ENCODE results near the gene RCSD1. TPM values are rescaled to one million over a fixed set of nuclear protein-coding genes. Genes with fewer than 3 reads are reported as not detected.

Gene RCSD1
- total and polyA plus RNA-seq, 12 donors = 3.3 to 15.4 (median 9.4) TPM

DNA sequence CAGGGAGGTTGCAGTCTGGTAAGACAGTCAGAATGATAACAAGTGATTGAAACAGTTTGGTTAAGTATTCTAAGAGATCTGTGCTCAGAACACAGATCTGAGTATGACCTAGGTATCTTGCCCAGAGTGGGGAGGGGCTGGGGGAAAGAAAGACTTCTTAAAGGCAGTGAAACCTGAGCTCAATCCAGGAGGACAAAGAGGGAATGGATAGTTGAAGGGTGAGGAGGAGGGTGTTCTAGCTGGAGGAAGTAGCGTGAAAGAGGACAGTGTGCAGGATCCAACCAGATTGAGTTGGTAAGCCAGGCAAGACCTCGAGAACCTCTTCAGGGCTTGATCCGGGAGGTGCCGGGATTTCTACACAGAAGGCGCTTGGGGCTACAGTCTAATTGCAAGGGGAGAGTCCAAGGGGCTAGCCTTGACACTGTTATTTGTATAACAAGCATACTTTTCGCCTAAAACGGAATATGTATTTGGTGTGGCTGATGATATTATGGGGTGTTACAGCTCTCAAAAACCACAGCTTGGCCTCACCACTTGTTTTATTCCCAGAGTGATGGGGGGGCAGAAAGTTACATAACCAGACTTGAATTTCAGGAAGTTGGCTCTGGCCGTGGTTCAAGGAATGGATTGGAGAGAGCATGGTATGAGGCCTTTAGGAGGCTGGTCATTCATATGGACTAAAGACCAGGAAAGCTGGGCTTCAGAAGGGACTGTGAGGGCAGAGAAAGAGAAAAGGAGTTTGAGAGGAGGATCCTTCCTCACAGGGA, 19.1 kb downstream of the RCSD1 start:
- Histone ChIP-seq H3K27ac (peak overlapping the region in 1 of 5 donors; percentile 38), H3K4me1 (replicated peaks in 1 of 2) (peaks cover 0 to 22% of the 10 kb centered on the region in 2 donors), H3K4me3 (no peak overlapping the region), H3K9me3 (replicated peaks in 1 of 3) (no peaks in the 10 kb centered on the region), H3K27me3 (no peaks in the 10 kb centered on the region), H3K36me3 (replicated peaks in 1 of 2) (no peaks in the 10 kb centered on the region)
- peak in 2 of 7 donors; percentile 45 to 53 for DNase-seq
- TF ChIP-seq, protein P1, sequence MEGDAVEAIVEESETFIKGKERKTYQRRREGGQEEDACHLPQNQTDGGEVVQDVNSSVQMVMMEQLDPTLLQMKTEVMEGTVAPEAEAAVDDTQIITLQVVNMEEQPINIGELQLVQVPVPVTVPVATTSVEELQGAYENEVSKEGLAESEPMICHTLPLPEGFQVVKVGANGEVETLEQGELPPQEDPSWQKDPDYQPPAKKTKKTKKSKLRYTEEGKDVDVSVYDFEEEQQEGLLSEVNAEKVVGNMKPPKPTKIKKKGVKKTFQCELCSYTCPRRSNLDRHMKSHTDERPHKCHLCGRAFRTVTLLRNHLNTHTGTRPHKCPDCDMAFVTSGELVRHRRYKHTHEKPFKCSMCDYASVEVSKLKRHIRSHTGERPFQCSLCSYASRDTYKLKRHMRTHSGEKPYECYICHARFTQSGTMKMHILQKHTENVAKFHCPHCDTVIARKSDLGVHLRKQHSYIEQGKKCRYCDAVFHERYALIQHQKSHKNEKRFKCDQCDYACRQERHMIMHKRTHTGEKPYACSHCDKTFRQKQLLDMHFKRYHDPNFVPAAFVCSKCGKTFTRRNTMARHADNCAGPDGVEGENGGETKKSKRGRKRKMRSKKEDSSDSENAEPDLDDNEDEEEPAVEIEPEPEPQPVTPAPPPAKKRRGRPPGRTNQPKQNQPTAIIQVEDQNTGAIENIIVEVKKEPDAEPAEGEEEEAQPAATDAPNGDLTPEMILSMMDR (IDR thresholded peaks at IDR 0.05) = no peak
- no peak for TF ChIP-seq POLR2A (IDR thresholded peaks at IDR 0.05)
- 76 to 88% (median 84%) methylated on average over 8 of the region's 8 CpGs for WGBS, 4 donors
- intact Hi-C loops (cut with DNase I) = no loop called here

DNA sequence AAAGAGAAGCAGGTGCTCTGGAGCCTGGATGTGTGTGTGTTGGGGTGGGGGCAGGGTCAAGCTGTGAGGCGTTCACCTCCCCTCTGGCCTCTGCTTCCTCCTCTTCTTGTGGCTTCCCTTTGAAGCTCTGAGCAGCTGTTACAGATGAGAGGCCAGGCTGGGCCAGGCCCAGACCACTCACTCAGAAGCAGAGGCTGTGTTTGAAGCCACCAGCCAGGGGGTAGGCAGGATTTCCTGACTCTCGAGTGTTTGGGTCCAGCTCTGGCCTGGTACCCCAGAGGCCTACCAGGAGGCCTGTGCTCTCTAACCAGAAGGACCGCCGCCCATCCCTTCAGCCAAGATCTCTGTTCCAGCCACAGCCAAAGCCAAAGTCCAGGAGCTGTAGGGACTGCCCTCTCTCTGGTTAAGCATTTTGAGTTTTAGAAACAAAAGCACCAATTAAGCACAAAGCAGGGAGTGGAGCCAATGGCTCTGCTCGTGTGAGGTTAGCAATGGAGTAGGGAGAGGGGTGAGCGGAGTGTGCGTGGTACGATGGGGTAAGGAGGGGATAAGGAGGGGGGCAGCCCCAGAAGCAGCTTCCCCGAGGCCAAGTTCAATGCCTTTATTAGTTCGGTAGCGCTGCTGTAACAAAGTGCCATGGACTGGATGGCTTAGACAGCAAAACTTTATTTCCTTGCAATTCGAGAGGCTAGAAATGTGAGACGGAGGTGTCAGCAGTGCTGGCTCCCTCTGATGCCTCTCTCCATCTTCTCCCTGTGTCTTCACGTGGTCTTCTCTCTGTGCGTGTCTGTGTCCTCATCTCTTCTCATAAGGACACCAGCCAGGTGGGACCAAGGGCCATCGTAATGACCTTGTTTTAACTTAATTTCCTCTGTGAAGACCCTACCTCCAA, 20.5 kb downstream of the RCSD1 start:
- intact Hi-C loops (cut with DNase I) = no loop called here
- H3K4me1 ChIP-seq (replicated peaks in 1 of 2) = peaks cover 0 to 22% of the 10 kb centered on the region in 2 donors
- WGBS, 4 donors = 82 to 87% (median 84%) methylated on average over 13 to 16 of the region's 16 CpGs

DNA sequence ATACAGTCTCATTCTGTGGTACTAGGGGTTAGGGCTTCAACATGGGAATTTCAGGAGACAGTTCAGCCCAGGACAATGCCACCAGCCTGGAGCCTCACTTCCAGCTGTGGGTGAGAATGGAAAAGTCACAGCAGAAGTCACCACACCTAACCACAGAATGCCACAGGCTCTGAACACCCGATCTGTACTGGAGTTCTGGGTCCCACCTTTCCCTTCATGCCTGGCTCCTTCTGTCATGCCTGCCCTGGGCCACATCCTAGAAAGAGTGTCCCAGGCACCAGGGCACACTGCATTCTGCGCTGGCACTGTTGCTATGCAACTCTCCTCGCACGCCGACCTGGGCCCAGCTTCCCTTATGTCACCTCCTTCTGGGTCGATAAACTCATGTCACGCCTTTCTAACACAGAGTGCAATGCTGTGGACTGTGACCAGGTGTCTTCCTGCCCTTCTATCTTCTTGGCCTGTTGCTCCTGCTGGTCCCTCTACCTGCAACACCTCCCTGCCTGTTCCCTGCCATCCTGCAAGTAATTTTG, 21.2 kb downstream of the RCSD1 start:
- Histone ChIP-seq H3K4me1 (replicated peaks in 1 of 2) (peaks cover 0 to 22% of the 10 kb centered on the region in 2 donors), H3K4me3 (no peak overlapping the region), H3K27ac (no peak overlapping the region), H3K36me3 (replicated peaks in 1 of 2) (no peaks in the 10 kb centered on the region), H3K9me3 (replicated peaks in 1 of 3) (no peaks in the 10 kb centered on the region), H3K27me3 (no peaks in the 10 kb centered on the region)
- DNase-seq = no peak
- intact Hi-C loops (cut with DNase I) = no loop called here
- TF ChIP-seq, protein P1 (IDR thresholded peaks at IDR 0.05) = no peak
- TF ChIP-seq POLR2A (IDR thresholded peaks at IDR 0.05) = no peak
- 85 to 95% (median 92%) methylated on average over 6 to 7 of the region's 7 CpGs for WGBS, 4 donors

More for the DNA sequence above, 20.5 kb downstream of the RCSD1 start:
- Histone ChIP-seq H3K4me3 (no peak overlapping the region), H3K9me3 (replicated peaks in 1 of 3) (no peaks in the 10 kb centered on the region), H3K36me3 (replicated peaks in 1 of 2) (no peaks in the 10 kb centered on the region), H3K27ac (no peak overlapping the region), H3K27me3 (no peaks in the 10 kb centered on the region)
- no peak for DNase-seq
- no peak for TF ChIP-seq POLR2A (IDR thresholded peaks at IDR 0.05)
- TF ChIP-seq, protein P1 (IDR thresholded peaks at IDR 0.05) = no peak

DNA sequence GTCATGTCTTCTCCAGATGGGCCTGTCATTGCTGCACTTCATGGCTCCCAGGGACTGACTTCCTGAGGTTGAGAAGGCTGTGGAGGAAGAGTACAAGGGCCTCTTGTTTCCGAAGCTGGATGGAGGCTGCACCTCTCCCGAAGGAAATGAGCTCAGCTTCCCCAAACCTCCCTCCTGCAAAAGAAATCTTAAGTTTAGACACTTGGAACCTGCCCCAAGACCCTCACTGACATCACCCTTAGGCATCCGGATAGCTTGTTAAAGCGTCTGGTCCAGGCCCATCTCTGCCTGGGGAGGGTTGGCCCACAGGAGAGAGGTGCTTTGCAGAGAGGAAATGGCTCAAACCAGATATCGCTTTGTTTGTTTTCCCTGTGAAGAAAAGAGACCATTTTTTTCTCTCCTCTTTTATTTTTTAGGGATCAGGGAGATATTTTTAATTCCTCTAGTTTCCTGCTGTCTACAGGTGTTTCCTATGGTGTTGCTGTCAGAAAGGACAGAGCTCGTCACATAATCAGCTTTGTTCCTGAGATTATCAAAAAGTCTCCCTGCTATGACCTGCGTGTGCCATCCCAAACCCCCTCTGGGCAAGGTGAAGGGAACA, 25.0 kb downstream of the RCSD1 start:
- no peak for DNase-seq
- H3K4me3 ChIP-seq = no peak overlapping the region
- peaks cover 6 to 9% of the 10 kb centered on the region in 2 donors for H3K4me1 ChIP-seq (replicated peaks in 1 of 2)
- WGBS, 4 donors = 61 to 86% (median 70%) methylated on average over 5 to 7 of the region's 7 CpGs
- H3K9me3 ChIP-seq (replicated peaks in 1 of 3) = no peaks in the 10 kb centered on the region
- H3K27ac ChIP-seq = peak overlapping the region in 1 of 5 donors; percentile 11
- intact Hi-C loops (cut with DNase I) = no loop called here
- H3K36me3 ChIP-seq (replicated peaks in 1 of 2) = no peaks in the 10 kb centered on the region
- TF ChIP-seq POLR2A (IDR thresholded peaks at IDR 0.05) = no peak
- TF ChIP-seq, protein P1 (IDR thresholded peaks at IDR 0.05) = no peak
- H3K27me3 ChIP-seq = no peaks in the 10 kb centered on the region
